Sigmoid colon (tissue), 7 donors: Measurements from ENCODE around the gene ABCC8. TPM values are rescaled to one million over a fixed set of nuclear protein-coding genes. Genes with fewer than 3 reads are reported as not detected.

ENCODE experiments used
- DNase-seq: peaks from one replicate; pipeline ENCODE4 v3.0.0-alpha.2; 2019
- H3K27ac ChIP-seq, 4 donors: fragments of 200-600 bp; sonication (generic); one replicate each; pipeline ENCODE4 v1.5.1; 2016 to 2019; ENCODE audit warnings: mild to moderate bottlenecking in 1 of 4
- H3K27me3 ChIP-seq, 3 donors: fragments of 200-600 bp; sonication (generic); one replicate each; pipeline ENCODE4 v1.5.1; 2019; ENCODE audit warnings: mild to moderate bottlenecking in 1 of 3
- H3K36me3 ChIP-seq, 4 donors: fragments of 200-600 bp; sonication (generic); one replicate each; pipeline ENCODE4 v1.5.1; 2016 to 2019
- H3K4me1 ChIP-seq, 4 donors: fragments of 200-600 bp; sonication (generic); one replicate each; pipeline ENCODE4 v1.5.1; 2017 to 2019
- H3K4me3 ChIP-seq, 4 donors: fragments of 200-600 bp; sonication (generic); one replicate each; pipeline ENCODE4 v1.5.1; 2017 to 2019; ENCODE audit warnings: mild to moderate bottlenecking in 2 of 4, moderate library complexity in 1 of 4
- H3K9me3 ChIP-seq, 4 donors: fragments of 200-600 bp in 3 of 4; sonication (generic) in 3 of 4; one replicate each; pipeline versions ENCODE4 v1.5.1 to v1.6.1; 2013 to 2019
- EP300 ChIP-seq, 4 donors: sonication (generic); formaldehyde crosslinking; IDR thresholded peaks; one replicate each; pipeline ENCODE4 v1.6.1; 2017; ENCODE audit warnings: antibody characterized with exemption in 4 of 4
- POLR2A ChIP-seq, 2 donors: fragments of 450-650 bp; IDR thresholded peaks; one replicate each; pipeline ENCODE4 v1.6.1; 2016; ENCODE audit warnings: antibody characterized with exemption in 2 of 2, mild to moderate bottlenecking in 2 of 2, moderate library complexity in 2 of 2
- POLR2AphosphoS5 ChIP-seq, 4 donors: sonication (generic); formaldehyde crosslinking; IDR thresholded peaks; one replicate each; pipeline ENCODE4 v1.6.1; 2017; ENCODE audit warnings: antibody characterized with exemption in 4 of 4
- WGBS, 2 donors: extraction: QIAGEN DNeasy Blood & Tissue Kit; methylation state at CpG; one replicate each; pipeline ENCODE4 v1.1.7; 2013; 5-methylcytosine and 5-hydroxymethylcytosine counted together
- intact Hi-C: fragments of 100-400 bp; cut with DNase I; formaldehyde crosslinking; loops from one replicate; pipeline ENCODE4 v1.15.1; 2023
- polyA plus RNA-seq, 3 donors: library from polyadenylated mRNA; stranded (reverse); fragments of 200-250 nt; gene quantifications; one replicate each; pipeline ENCODE4 v1.2.3, GENCODE V29; 2013
- total RNA-seq, 4 donors: library from RNA; depleted of rRNA; stranded (reverse); fragments of >200 nt; gene quantifications; one replicate each; pipeline ENCODE4 v1.1.0, GENCODE V29; 2016
- TF ChIP-seq, protein P1 (sequence below), 4 experiments: fragments of 450-650 bp in 3 of 4; fragments of 200-600 bp in 1 of 4; IDR thresholded peaks; one replicate each; pipeline ENCODE4 v1.5.1; 2016 to 2019; ENCODE audit warnings: antibody characterized with exemption in 4 of 4, mild to moderate bottlenecking in 3 of 4, moderate library complexity in 2 of 4
- donor health status: healthy with polysubstance abuse.
- donor health status: Bipolar disorder and iron deficiency.
- donor health status: healthy.

The ABCC8 gene
- total and polyA plus RNA-seq, 7 donors = 0.23 to 9.7 (median 2.6) TPM

GRCh38 chr11:17403980-17404759 lies 72.5 kb downstream of the ABCC8 start:
- TF ChIP-seq POLR2A (IDR thresholded peaks at IDR 0.05) (no peak), POLR2AphosphoS5 (IDR thresholded peaks at IDR 0.05) (no peak), EP300 (IDR thresholded peaks at IDR 0.05) (no peak)
- TF ChIP-seq, protein P1, sequence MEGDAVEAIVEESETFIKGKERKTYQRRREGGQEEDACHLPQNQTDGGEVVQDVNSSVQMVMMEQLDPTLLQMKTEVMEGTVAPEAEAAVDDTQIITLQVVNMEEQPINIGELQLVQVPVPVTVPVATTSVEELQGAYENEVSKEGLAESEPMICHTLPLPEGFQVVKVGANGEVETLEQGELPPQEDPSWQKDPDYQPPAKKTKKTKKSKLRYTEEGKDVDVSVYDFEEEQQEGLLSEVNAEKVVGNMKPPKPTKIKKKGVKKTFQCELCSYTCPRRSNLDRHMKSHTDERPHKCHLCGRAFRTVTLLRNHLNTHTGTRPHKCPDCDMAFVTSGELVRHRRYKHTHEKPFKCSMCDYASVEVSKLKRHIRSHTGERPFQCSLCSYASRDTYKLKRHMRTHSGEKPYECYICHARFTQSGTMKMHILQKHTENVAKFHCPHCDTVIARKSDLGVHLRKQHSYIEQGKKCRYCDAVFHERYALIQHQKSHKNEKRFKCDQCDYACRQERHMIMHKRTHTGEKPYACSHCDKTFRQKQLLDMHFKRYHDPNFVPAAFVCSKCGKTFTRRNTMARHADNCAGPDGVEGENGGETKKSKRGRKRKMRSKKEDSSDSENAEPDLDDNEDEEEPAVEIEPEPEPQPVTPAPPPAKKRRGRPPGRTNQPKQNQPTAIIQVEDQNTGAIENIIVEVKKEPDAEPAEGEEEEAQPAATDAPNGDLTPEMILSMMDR (IDR thresholded peaks at IDR 0.05) = no peak
- H3K27me3 ChIP-seq = no peaks in the 10 kb centered on the region
- H3K4me1 ChIP-seq = peaks cover 0 to 14% (median 2%) of the 10 kb centered on the region in 4 donors
- no peak overlapping the region for H3K4me3 ChIP-seq
- no peak for DNase-seq
- H3K36me3 ChIP-seq = no peaks in the 10 kb centered on the region
- H3K9me3 ChIP-seq = no peaks in the 10 kb centered on the region
- H3K27ac ChIP-seq = no peak overlapping the region
- 86 to 90% methylated on average over 18 of the region's 18 CpGs for WGBS, 2 donors
- intact Hi-C loops = no loop called here

- Histone ChIP-seq H3K4me1 (peaks cover 0 to 14% (median 2%) of the 10 kb centered on the region in 4 donors), H3K9me3 (no peaks in the 10 kb centered on the region), H3K36me3 (no peaks in the 10 kb centered on the region), H3K27ac (no peak overlapping the region), H3K4me3 (no peak overlapping the region), H3K27me3 (no peaks in the 10 kb centered on the region)
- TF ChIP-seq, protein P1 (IDR thresholded peaks at IDR 0.05) = no peak
- TF ChIP-seq EP300 (IDR thresholded peaks at IDR 0.05) = no peak
- no peak for TF ChIP-seq POLR2AphosphoS5 (IDR thresholded peaks at IDR 0.05)
- TF ChIP-seq POLR2A (IDR thresholded peaks at IDR 0.05) = no peak
- intact Hi-C loops = no loop called here
- DNase-seq = no peak
- WGBS, 2 donors = 91 to 95% methylated on average over 8 of the region's 8 CpGs
These were observed 74.2 kb downstream of the ABCC8 start for GRCh38 chr11:17402486-17402885.

GRCh38 chr11:17401841-17402240 lies 74.8 kb downstream of the ABCC8 start:
- intact Hi-C loops = no loop called here
- Histone ChIP-seq H3K4me1 (peaks cover 0 to 14% (median 2%) of the 10 kb centered on the region in 4 donors), H3K36me3 (no peaks in the 10 kb centered on the region), H3K4me3 (no peak overlapping the region), H3K9me3 (no peaks in the 10 kb centered on the region), H3K27ac (no peak overlapping the region), H3K27me3 (no peaks in the 10 kb centered on the region)
- DNase-seq = no peak
- 81 to 87% methylated on average over 8 of the region's 8 CpGs for WGBS, 2 donors
- TF ChIP-seq POLR2A (IDR thresholded peaks at IDR 0.05) = no peak
- TF ChIP-seq EP300 (IDR thresholded peaks at IDR 0.05) = no peak
- TF ChIP-seq POLR2AphosphoS5 (IDR thresholded peaks at IDR 0.05) = no peak
- TF ChIP-seq, protein P1 (IDR thresholded peaks at IDR 0.05) = no peak

GRCh38 chr11:17401316-17401715 lies 75.3 kb downstream of the ABCC8 start:
- Histone ChIP-seq H3K4me3 (no peak overlapping the region), H3K27ac (no peak overlapping the region), H3K36me3 (no peaks in the 10 kb centered on the region), H3K4me1 (peaks cover 0 to 14% (median 0%) of the 10 kb centered on the region in 4 donors), H3K27me3 (no peaks in the 10 kb centered on the region), H3K9me3 (no peaks in the 10 kb centered on the region)
- intact Hi-C loops = no loop called here
- DNase-seq = no peak
- 86 to 88% methylated on average over 2 of the region's 2 CpGs for WGBS, 2 donors
- TF ChIP-seq POLR2AphosphoS5 (IDR thresholded peaks at IDR 0.05) (no peak), POLR2A (IDR thresholded peaks at IDR 0.05) (no peak), EP300 (IDR thresholded peaks at IDR 0.05) (no peak)
- TF ChIP-seq, protein P1 (IDR thresholded peaks at IDR 0.05) = no peak
